ENCODE data around the gene SP5.

DNA sequence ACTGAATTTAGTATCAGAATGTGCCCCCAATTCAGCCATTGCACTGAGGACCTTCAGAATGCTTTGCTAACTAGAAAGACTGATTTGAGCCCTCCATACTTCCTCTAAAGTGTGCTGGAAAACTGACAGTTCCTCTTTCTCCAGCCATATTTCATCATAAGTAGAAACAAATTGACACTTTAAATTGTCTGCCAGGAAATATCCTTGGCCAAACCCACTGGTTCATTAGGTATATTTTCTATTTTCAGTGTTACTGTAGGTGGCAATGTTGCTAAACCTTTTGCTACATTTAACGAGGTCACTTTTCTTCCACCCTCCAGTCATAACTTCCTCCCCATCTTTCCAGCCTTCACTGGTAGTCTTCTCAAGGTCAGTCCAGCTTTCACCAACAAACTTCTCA, 21.5 kb downstream of the SP5 start:
- TF ChIP-seq, protein P1, sequence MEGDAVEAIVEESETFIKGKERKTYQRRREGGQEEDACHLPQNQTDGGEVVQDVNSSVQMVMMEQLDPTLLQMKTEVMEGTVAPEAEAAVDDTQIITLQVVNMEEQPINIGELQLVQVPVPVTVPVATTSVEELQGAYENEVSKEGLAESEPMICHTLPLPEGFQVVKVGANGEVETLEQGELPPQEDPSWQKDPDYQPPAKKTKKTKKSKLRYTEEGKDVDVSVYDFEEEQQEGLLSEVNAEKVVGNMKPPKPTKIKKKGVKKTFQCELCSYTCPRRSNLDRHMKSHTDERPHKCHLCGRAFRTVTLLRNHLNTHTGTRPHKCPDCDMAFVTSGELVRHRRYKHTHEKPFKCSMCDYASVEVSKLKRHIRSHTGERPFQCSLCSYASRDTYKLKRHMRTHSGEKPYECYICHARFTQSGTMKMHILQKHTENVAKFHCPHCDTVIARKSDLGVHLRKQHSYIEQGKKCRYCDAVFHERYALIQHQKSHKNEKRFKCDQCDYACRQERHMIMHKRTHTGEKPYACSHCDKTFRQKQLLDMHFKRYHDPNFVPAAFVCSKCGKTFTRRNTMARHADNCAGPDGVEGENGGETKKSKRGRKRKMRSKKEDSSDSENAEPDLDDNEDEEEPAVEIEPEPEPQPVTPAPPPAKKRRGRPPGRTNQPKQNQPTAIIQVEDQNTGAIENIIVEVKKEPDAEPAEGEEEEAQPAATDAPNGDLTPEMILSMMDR (IDR thresholded peaks at IDR 0.05; ENCODE audit: low read length) = no peak
- no peak for TF ChIP-seq EZH2phosphoT487 (IDR thresholded peaks at IDR 0.05; ENCODE audit: low read length)
